Activated CD8-positive, alpha-beta memory T cell treated with anti-CD3 and anti-CD28 coated beads, Interleukin-2, amount 50 U/mL, for 4 hours (primary cell): ENCODE measurements around the gene ITGAV.
A peak's percentile ranks its signal among the peaks of the same experiment; 100 is the strongest.
"Not testable (repeated sequence)": the region's sequence is repeated elsewhere in the genome, so short reads cannot be mapped to it uniquely, and the experiment has no call there.

Experiments used
- DNase-seq: peaks from one replicate; pipeline ENCODE4 v3.0.0-alpha.2; 2020

The ITGAV gene

GRCh38 chr2:186589612-186590349, at the start of gene ITGAV:
TSS of gene ITGAV (plus strand) at chr2:186590056. CDS start at chr2:186590339, 283 bp downstream.
- peak; percentile 80 for DNase-seq

DNA sequence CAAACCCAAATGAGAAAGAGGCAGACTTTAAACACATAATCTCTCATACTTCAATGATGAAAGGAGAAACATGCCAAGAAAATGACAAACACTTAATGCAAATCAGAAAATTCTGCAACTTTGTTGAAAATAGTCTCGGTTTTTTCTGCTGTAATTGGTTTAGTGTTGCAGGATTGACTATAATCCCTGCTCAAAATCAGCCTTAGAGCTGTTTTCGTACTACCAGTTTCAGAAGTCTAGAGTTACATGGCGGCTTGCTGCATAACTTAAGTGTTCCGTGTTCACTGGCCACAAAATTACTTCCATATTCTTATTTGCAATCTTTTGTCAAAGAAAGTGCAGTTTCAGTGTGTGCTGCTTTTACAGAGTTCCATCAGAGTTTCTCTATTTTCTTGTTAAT, 48.9 kb upstream of the ITGAV start:
- DNase-seq = no peak

DNA sequence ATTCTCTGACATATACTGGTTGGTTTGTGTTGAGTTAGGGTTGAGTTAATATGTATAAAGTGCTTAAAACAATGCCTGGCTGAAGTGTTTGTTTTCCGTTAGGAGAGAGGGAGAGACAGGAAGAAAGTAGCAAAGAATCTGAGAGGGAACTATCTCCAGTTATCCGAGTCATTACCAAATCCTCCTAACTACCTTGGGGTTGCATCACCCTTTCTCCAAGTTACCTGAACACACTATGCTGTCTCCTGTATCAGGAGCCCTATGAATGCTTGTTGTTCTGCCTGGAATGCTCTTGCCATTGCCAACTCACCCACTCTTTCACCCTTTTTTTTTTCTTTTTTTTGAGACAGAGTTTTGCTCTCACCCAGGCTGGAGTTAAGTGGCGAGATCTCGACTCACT, 47.9 kb upstream of the ITGAV start:
- no peak for DNase-seq

- no peak for DNase-seq
Observed at GRCh38 chr2:186543561-186544131, 46.2 kb upstream of the ITGAV start.

GRCh38 chr2:186544255-186544675, 45.6 kb upstream of the ITGAV start:
- no peak for DNase-seq

- DNase-seq = no peak
Observed at GRCh38 chr2:186546846-186547245, 43.0 kb upstream of the ITGAV start.

- no peak for DNase-seq
Observed at GRCh38 chr2:186551323-186552050, 38.4 kb upstream of the ITGAV start.

DNA sequence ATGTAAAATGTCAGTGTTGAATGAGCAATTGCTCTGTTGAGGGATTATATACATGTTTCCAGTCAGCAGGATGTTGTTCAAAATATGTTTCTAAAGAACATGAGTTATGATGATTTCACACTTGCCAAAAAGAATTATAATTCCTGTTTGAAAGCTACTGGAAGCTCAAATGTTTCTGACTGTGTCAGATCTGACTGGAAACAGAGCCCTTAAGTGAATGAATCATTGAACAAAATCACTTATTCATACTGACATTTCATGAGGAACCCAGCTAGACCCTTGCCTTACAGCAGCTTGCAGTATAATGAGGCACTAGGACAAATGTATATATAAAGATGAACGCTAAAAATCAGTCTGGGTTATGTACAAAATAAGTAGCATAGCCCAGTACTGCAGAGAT, 35.4 kb upstream of the ITGAV start:
- no peak for DNase-seq

- no peak for DNase-seq
Observed at GRCh38 chr2:186554850-186555671, 34.8 kb upstream of the ITGAV start.

GRCh38 chr2:186558512-186559276, 31.2 kb upstream of the ITGAV start:
- DNase-seq = no peak

- DNase-seq = no peak
Observed at GRCh38 chr2:186559370-186559769, 30.5 kb upstream of the ITGAV start.

DNA sequence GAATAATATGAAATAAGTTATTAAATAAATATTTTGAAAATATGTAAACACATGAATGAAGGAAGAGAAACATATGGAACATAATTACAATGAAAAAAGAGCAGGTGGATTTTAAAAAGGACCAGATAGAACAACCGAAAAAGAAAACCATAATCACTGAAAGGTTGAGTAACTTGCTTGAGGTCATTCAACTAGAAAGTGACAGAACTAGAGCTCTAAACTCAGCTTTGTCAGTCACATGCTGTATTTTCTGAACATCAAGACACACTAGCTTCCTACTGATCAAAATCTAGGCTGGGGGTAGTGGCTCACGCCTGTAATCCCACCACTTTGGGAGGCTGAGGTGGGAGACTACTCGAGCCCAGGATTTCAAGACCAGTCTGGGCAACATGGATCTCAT, 30.0 kb upstream of the ITGAV start:
- DNase-seq = no peak

GRCh38 chr2:186560254-186560653, 29.6 kb upstream of the ITGAV start:
- DNase-seq = no peak

GRCh38 chr2:186561467-186562208, 28.2 kb upstream of the ITGAV start:
- DNase-seq = no peak

GRCh38 chr2:186562209-186562578, 27.7 kb upstream of the ITGAV start:
- DNase-seq = no peak

DNA sequence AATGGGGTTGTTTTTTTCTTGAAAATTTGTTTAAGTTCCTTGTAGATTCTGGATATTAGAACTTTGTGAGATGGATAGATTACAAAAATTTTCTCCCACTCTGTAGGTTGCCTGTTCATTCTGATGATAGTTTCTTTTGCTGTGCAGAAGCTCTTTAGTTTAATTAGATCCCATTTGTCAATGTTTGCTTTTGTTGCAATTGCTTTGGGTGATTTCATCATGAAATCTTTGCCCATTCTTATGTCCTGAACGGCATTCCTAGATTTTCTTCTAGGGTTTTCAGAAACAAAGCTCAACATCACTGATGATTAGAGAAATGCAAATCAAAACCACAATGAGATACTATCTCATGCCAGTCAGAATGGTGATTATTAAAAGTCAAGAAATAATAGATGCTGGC, 21.3 kb upstream of the ITGAV start:
- not testable (repeated sequence) for DNase-seq

- not testable (repeated sequence) for DNase-seq
Observed at GRCh38 chr2:186569127-186569526, 20.7 kb upstream of the ITGAV start.

DNA sequence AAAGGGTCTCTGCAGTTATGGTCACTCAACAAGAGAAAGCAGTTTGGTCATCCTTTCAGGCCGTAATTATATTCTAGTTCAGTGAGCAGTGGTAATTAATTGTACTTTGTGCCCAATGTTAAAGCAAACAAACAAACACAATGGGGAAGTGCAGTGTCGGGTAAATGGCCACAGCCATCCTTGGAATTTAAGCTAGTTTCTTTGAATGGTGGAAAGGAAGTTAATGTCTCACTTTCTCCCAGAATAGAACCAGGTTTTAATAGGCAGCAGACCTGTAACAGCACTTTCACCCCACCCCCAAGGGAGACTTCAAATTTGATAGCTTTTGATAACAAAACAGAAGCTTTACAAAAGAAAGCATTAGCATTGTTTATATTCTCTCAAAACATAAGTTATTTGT, 20.0 kb upstream of the ITGAV start:
- no peak for DNase-seq

DNA sequence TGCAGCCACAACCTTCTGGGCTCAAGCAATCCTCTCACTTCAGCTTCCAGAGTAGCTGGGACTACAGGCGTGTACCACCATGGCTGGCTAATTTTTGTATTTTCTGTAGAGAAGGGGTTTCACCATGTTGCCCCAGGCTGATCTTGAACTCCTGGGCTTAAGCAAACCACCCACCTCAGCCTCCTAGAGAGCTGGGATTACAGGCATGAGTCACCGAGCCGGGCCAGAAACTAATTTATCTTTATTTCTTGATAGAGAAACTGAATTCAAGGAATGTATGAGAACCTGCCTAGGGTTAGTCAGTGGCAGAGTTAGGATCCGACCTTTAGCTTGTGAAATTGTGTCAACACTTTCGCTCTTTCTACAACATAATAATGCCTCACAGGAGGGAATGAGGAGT, 19.3 kb upstream of the ITGAV start:
- no peak for DNase-seq

DNA sequence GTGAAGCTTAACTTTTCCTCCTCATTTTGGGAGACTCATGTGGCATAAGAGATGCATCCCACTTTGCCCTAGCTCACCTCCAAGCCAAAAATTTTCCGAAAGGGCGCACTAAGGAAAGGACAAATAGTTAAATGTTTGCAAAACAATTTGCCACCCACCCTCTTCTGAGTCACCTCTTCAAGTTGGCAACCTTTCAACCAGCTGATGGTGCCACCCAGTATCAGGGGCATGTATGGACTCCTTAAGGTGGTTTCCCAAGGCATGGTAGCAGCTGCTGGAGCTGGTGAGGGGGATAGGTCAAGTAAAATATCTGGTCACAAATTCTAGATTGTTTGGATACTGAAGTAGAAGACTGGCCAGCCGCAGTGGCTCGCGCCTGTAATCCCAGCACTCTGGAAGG, 17.2 kb upstream of the ITGAV start:
- no peak for DNase-seq

DNA sequence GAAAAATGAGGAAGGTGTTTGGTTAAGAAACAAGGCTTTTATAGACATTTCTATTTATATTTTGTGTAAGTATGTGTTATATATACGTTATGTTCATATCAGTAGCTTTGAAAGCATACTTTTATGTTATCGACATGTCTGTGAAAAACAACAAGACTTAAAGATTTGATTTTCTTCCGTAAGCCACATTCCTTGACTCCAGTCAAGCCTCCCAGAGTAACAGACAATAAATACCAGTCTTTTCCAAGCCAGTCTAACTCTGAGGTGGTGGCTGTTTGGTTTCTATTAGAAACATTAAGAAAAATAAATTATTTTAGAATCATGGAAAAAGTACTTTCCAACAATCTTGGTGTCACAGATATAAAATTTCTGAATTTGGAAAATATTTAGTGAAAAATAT, 16.3 kb upstream of the ITGAV start:
- DNase-seq = no peak

- no peak for DNase-seq
Observed at GRCh38 chr2:186575302-186575701, 14.6 kb upstream of the ITGAV start.
